OCI-LY1 (cell line): ENCODE results near the gene HOXC4.
"Not testable (repeated sequence)": the region's sequence is repeated elsewhere in the genome, so short reads cannot be mapped to it uniquely, and the experiment has no call there.

Source experiments
- CTCF ChIP-seq: fragments of 200-600 bp; sonication (generic), shearing (Covaris generic); IDR thresholded peaks from 2 replicates; pipeline ENCODE4 v1.5.1; 2017; ENCODE audit warnings: mild to moderate bottlenecking, antibody characterized with exemption, low read length, moderate library complexity, mixed read lengths
- EZH2 ChIP-seq: fragments of 200-600 bp; sonication (generic), shearing (Covaris generic); IDR thresholded peaks from 2 replicates; pipeline ENCODE4 v1.8.0; 2017; ENCODE audit warnings: borderline replicate concordance, mixed run types, mild to moderate bottlenecking, antibody characterized with exemption, low read length, moderate library complexity, mixed read lengths

GRCh38 chr12:54095928-54096327 lies 42.3 kb downstream of the HOXC4 start:
- not testable (repeated sequence) for TF ChIP-seq CTCF, EZH2
